Measurements from ENCODE around the gene MICAL3.

DNA sequence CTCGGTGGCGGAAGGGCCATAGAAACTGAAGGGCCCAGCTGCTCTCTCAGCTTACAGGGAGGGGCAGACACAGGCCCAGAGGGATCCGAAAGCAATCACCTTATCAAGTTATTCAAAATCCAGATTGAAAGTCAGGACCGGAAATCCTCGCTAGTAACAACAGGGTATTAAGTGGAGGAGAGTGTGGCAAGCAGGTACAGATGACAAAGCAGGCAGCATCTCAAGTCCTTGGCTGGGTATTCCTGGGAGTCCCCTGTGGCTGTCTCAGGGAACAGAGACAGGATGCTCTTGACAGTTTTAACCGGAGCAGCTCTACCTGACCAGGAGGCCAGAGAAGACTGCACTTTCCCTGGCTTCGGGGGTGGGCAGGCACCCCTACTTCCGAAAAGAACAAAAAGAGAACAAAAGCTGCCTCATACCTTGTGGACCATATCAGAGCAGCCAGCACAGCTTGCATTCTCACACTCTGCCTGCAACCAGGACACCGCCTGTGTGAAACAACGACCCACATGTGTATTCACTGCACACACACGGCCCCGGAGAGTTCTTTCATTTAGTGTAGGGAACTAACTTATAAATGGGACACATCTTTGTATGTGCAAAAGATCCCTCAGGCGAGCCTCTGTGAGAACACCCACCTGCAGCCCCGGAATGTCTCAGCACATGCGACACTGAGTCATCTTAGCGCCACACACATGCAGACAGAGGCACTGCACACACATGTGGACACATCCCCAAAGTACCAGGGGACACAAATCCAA, 78.3 kb downstream of the MICAL3 start:
- TF ChIP-seq EZH2 (IDR thresholded peaks at IDR 0.05) = no peak
- TF ChIP-seq, protein P1, sequence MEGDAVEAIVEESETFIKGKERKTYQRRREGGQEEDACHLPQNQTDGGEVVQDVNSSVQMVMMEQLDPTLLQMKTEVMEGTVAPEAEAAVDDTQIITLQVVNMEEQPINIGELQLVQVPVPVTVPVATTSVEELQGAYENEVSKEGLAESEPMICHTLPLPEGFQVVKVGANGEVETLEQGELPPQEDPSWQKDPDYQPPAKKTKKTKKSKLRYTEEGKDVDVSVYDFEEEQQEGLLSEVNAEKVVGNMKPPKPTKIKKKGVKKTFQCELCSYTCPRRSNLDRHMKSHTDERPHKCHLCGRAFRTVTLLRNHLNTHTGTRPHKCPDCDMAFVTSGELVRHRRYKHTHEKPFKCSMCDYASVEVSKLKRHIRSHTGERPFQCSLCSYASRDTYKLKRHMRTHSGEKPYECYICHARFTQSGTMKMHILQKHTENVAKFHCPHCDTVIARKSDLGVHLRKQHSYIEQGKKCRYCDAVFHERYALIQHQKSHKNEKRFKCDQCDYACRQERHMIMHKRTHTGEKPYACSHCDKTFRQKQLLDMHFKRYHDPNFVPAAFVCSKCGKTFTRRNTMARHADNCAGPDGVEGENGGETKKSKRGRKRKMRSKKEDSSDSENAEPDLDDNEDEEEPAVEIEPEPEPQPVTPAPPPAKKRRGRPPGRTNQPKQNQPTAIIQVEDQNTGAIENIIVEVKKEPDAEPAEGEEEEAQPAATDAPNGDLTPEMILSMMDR (IDR thresholded peaks at IDR 0.05) = no peak

Measured in neural progenitor cell (in vitro differentiated cells).